Neural progenitor cell (in vitro differentiated cells): ENCODE results near the gene DMAC2. TPM values are rescaled to one million over a fixed set of nuclear protein-coding genes. Genes with fewer than 3 reads are reported as not detected.
"Not testable (repeated sequence)": the region's sequence is repeated elsewhere in the genome, so short reads cannot be mapped to it uniquely, and the experiment has no call there.

Experiments used
- DNase-seq: peaks from one replicate; pipeline ENCODE4 v3.0.0-alpha.2; 2016; ENCODE audit warnings: low spot score
- H2AFZ ChIP-seq: fragments of 200-600 bp; sonication (generic); replicated peaks from 2 replicates; pipeline ENCODE4 v1.6.1; 2016; ENCODE audit warnings: antibody characterized with exemption
- H3F3A ChIP-seq: fragments of 200-600 bp; sonication (generic); 2 replicates; pipeline ENCODE4 v1.6.1; 2016; ENCODE audit warnings: antibody characterized with exemption, low read depth
- H3K27ac ChIP-seq: fragments of 200-600 bp; sonication (generic); 2 replicates; pipeline ENCODE4 v1.5.1; 2016; ENCODE audit warnings: mild to moderate bottlenecking
- H3K27me3 ChIP-seq: fragments of 200-600 bp; sonication (generic); 2 replicates; pipeline ENCODE4 v1.6.1; 2016; ENCODE audit warnings: mild to moderate bottlenecking, moderate library complexity
- H3K36me3 ChIP-seq: fragments of 200-600 bp; sonication (generic); 2 replicates; pipeline ENCODE4 v1.5.1; 2016
- H3K4me1 ChIP-seq: fragments of 200-600 bp; sonication (generic); 2 replicates; pipeline ENCODE4 v1.6.1; 2016; ENCODE audit warnings: mixed run types
- H3K4me2 ChIP-seq: fragments of 200-600 bp; sonication (generic); 2 replicates; pipeline ENCODE4 v1.6.1; 2016
- H3K4me3 ChIP-seq: fragments of 200-600 bp; sonication (generic); 2 replicates; pipeline ENCODE4 v1.5.1; 2016
- H3K79me2 ChIP-seq: fragments of 200-600 bp; sonication (generic); 2 replicates; pipeline ENCODE4 v1.6.1; 2016; ENCODE audit warnings: low read depth
- H3K9ac ChIP-seq: fragments of 200-600 bp; sonication (generic); 2 replicates; pipeline ENCODE4 v1.6.1; 2016
- H3K9me3 ChIP-seq: fragments of 200-600 bp; sonication (generic); 2 replicates; pipeline ENCODE4 v1.5.1; 2016; ENCODE audit warnings: low read depth
- H4K20me1 ChIP-seq: fragments of 200-600 bp; sonication (generic); 2 replicates; pipeline ENCODE4 v1.6.1; 2016; ENCODE audit warnings: low read depth
- H3K27ac Mint-ChIP-seq: 3 replicates; pipeline ENCODE4 v1.8.0; 2021; ENCODE audit warnings: mixed read lengths
- H3K27me3 Mint-ChIP-seq: 2 replicates; pipeline ENCODE4 v1.8.0; 2022; ENCODE audit warnings: low read depth, mild to moderate bottlenecking, inconsistent platforms, moderate library complexity, mixed read lengths; ENCODE audit not compliant: insufficient read depth
- H3K36me3 Mint-ChIP-seq: 3 replicates; pipeline ENCODE4 v1.8.0; 2021; ENCODE audit warnings: mixed read lengths
- H3K4me1 Mint-ChIP-seq: 3 replicates; pipeline ENCODE4 v1.8.0; 2021; ENCODE audit warnings: mixed read lengths
- H3K4me3 Mint-ChIP-seq: 3 replicates; pipeline ENCODE4 v1.8.0; 2021; ENCODE audit warnings: mild to moderate bottlenecking, moderate library complexity, mixed read lengths
- H3K9me3 Mint-ChIP-seq: 3 replicates; pipeline ENCODE4 v1.8.0; 2020; ENCODE audit warnings: mixed read lengths
- CTCF ChIP-seq: fragments of 200-600 bp; sonication (generic); IDR thresholded peaks from 2 replicates; pipeline ENCODE4 v1.5.1; 2017; ENCODE audit warnings: antibody characterized with exemption, mild to moderate bottlenecking
- EZH2 ChIP-seq: fragments of 200-600 bp; sonication (generic); IDR thresholded peaks from 2 replicates; pipeline ENCODE4 v1.6.1; 2017; ENCODE audit warnings: antibody characterized with exemption, mild to moderate bottlenecking, moderate library complexity
- EZH2phosphoT487 ChIP-seq: fragments of 200-600 bp; sonication (generic); IDR thresholded peaks from 2 replicates; pipeline ENCODE4 v1.6.1; 2017; ENCODE audit warnings: antibody characterized with exemption
- total RNA-seq: library from RNA; depleted of rRNA; stranded (reverse); fragments of >200 nt; gene quantifications from 2 replicates; pipeline ENCODE4 v1.2.3, GENCODE V29; 2015; ENCODE audit warnings: low replicate concordance

The DMAC2 gene
- total RNA-seq, 1 donor from 2014 or later, result 39.8 TPM

- peak overlapping the region; percentile 39 for H3K27ac Mint-ChIP-seq
- H3K9me3 Mint-ChIP-seq, result no peaks in the 10 kb centered on the region
- peaks cover 6% of the 10 kb centered on the region for H3K36me3 Mint-ChIP-seq
These were observed 29.2 kb downstream of the DMAC2 start for GRCh38 chr19:41410336-41411054.

GRCh38 chr19:41409288-41409687, 30.4 kb downstream of the DMAC2 start:
- DNase-seq, result no peak
- Histone ChIP-seq H3K4me1 (no peaks in the 10 kb centered on the region), H3K4me2 (no peak overlapping the region), H3K9ac (no peak overlapping the region), H3K27ac (no peak overlapping the region), H2AFZ (no peak overlapping the region), H3K79me2 (no peaks in the 10 kb centered on the region), H4K20me1 (peaks cover 24% of the 10 kb centered on the region), H3K27me3 (no peaks in the 10 kb centered on the region), H3F3A (peaks cover 7% of the 10 kb centered on the region), H3K9me3 (no peaks in the 10 kb centered on the region), H3K4me3 (no peak overlapping the region), H3K36me3 (no peaks in the 10 kb centered on the region)
- H3K9me3 Mint-ChIP-seq, result no peaks in the 10 kb centered on the region
- no peak overlapping the region for H3K4me3 Mint-ChIP-seq
- no peak overlapping the region for H3K27ac Mint-ChIP-seq
- H3K36me3 Mint-ChIP-seq, result peaks cover 6% of the 10 kb centered on the region
- peaks cover 2% of the 10 kb centered on the region for H3K27me3 Mint-ChIP-seq
- TF ChIP-seq EZH2, result no peak
- no peak for TF ChIP-seq CTCF
- no peak for TF ChIP-seq EZH2phosphoT487
- peaks cover 13% of the 10 kb centered on the region for H3K4me1 Mint-ChIP-seq

More at GRCh38 chr19:41410336-41411054, 29.2 kb downstream of the DMAC2 start:
- Histone ChIP-seq H3K9me3 (no peaks in the 10 kb centered on the region), H3K36me3 (no peaks in the 10 kb centered on the region), H3K4me2 (no peak overlapping the region), H3K27me3 (no peaks in the 10 kb centered on the region), H3K4me1 (no peaks in the 10 kb centered on the region), H3K27ac (no peak overlapping the region), H4K20me1 (peaks cover 22% of the 10 kb centered on the region), H2AFZ (no peak overlapping the region), H3F3A (peaks cover 7% of the 10 kb centered on the region), H3K79me2 (no peaks in the 10 kb centered on the region), H3K4me3 (no peak overlapping the region), H3K9ac (no peak overlapping the region)
- DNase-seq, result no peak
- H3K4me3 Mint-ChIP-seq, result no peak overlapping the region
- TF ChIP-seq EZH2phosphoT487 (no peak), EZH2 (no peak), CTCF (no peak)
- H3K4me1 Mint-ChIP-seq, result peaks cover 13% of the 10 kb centered on the region
- peaks cover 2% of the 10 kb centered on the region for H3K27me3 Mint-ChIP-seq

GRCh38 chr19:41408846-41409245, 30.9 kb downstream of the DMAC2 start:
- peaks cover 13% of the 10 kb centered on the region for H3K4me1 Mint-ChIP-seq
- H3K36me3 ChIP-seq, H3K27me3 Mint-ChIP-seq, H3K27me3 ChIP-seq, H3K4me2 ChIP-seq, H3K4me1 ChIP-seq, H3K27ac ChIP-seq, H3K9me3 Mint-ChIP-seq, H3K9ac ChIP-seq, H3K27ac Mint-ChIP-seq, H3K4me3 ChIP-seq, H3F3A ChIP-seq, H3K4me3 Mint-ChIP-seq, H3K36me3 Mint-ChIP-seq, DNase-seq, H3K9me3 ChIP-seq, H3K79me2 ChIP-seq, H2AFZ ChIP-seq: not testable (repeated sequence)
- H4K20me1 ChIP-seq, result peaks cover 24% of the 10 kb centered on the region

GRCh38 chr19:41408256-41408655, 31.5 kb downstream of the DMAC2 start:
- Mint-ChIP-seq H3K4me3 (no peak overlapping the region), H3K27me3 (peaks cover 2% of the 10 kb centered on the region), H3K4me1 (peaks cover 13% of the 10 kb centered on the region), H3K27ac (no peak overlapping the region), H3K9me3 (no peaks in the 10 kb centered on the region), H3K36me3 (peaks cover 4% of the 10 kb centered on the region)
- peaks cover 24% of the 10 kb centered on the region for H4K20me1 ChIP-seq
- H3K36me3 ChIP-seq, result no peaks in the 10 kb centered on the region
- H3K9ac ChIP-seq, result no peak overlapping the region
- H3K9me3 ChIP-seq, result no peaks in the 10 kb centered on the region
- H3K27me3 ChIP-seq, result no peaks in the 10 kb centered on the region
- H2AFZ ChIP-seq, result no peak overlapping the region
- H3K4me3 ChIP-seq, result no peak overlapping the region
- peaks cover 7% of the 10 kb centered on the region for H3F3A ChIP-seq
- DNase-seq, result no peak
- no peak overlapping the region for H3K4me2 ChIP-seq
- H3K27ac ChIP-seq, result no peak overlapping the region
- no peaks in the 10 kb centered on the region for H3K4me1 ChIP-seq
- TF ChIP-seq CTCF, result no peak
- TF ChIP-seq EZH2phosphoT487, result no peak
- TF ChIP-seq EZH2, result no peak
- no peaks in the 10 kb centered on the region for H3K79me2 ChIP-seq
